ENCODE measurements around the gene RNF11. TPM values are rescaled to one million over a fixed set of nuclear protein-coding genes. Genes with fewer than 3 reads are reported as not detected.

RNF11 gene
- total RNA-seq, 6 experiments from 2014 or later = 114 to 147 (median 128) TPM

DNA sequence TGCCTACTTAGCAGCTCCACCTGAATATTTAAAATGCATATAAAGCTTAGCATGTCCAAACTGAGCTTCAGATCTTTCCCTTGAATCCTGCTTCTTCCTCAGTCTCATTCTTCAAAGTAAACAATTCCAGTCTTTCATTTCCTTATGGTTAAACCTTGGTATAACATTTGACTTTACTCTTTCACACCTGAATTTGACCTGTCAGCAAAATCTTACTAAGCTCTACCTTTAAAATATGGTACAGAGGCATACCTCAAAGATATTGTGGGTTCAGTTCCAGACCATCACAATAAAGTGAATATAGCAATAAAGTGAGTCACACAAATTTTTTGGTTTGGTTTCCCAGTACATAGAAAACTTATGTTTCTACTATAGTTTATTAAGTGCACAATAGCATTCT is 42.5 kb upstream of the RNF11 start:
- Mint-ChIP-seq H3K4me1 (ENCODE audit: low read depth) (peaks cover 8% of the 10 kb centered on the region), H3K9me3 (no peaks in the 10 kb centered on the region), H3K36me3 (ENCODE audit: low read depth) (no peaks in the 10 kb centered on the region), H3K27ac (no peak overlapping the region), H3K27me3 (ENCODE audit: insufficient read depth) (peaks cover 3% of the 10 kb centered on the region; the same call in 1 of the 2 replicates), H3K4me3 (no peak overlapping the region)
- DNase-seq = no peak
- TF ChIP-seq, protein P1, sequence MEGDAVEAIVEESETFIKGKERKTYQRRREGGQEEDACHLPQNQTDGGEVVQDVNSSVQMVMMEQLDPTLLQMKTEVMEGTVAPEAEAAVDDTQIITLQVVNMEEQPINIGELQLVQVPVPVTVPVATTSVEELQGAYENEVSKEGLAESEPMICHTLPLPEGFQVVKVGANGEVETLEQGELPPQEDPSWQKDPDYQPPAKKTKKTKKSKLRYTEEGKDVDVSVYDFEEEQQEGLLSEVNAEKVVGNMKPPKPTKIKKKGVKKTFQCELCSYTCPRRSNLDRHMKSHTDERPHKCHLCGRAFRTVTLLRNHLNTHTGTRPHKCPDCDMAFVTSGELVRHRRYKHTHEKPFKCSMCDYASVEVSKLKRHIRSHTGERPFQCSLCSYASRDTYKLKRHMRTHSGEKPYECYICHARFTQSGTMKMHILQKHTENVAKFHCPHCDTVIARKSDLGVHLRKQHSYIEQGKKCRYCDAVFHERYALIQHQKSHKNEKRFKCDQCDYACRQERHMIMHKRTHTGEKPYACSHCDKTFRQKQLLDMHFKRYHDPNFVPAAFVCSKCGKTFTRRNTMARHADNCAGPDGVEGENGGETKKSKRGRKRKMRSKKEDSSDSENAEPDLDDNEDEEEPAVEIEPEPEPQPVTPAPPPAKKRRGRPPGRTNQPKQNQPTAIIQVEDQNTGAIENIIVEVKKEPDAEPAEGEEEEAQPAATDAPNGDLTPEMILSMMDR (IDR thresholded peaks at IDR 0.05) = no peak

- DNase-seq = no peak
Observed at GRCh38 chr1:51203121-51203873, 32.8 kb upstream of the RNF11 start.

DNA sequence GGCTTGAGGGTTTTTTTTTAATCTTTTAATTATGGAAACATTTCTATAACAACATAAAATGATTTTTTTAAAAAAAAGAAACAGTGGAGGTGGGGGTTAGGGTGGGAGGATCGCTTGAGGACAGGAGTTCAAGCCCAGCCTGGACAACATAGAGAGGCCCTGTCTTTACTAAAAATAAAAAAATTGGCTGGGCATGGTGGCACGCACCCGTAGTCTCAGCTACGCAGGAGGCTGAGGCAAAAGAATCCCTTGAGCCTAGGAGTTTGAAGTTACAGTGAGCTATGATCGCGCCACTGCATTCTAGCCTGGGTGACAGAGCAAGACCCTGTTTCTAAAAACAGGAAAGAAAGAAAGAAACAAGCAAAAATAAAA is 32.2 kb upstream of the RNF11 start:
- Mint-ChIP-seq H3K36me3 (ENCODE audit: low read depth) (no peaks in the 10 kb centered on the region), H3K27me3 (ENCODE audit: insufficient read depth) (0 out of 2 replicates have a peak, but pooled peaks cover 2% of the 10 kb centered on the region), H3K9me3 (no peaks in the 10 kb centered on the region), H3K4me1 (ENCODE audit: low read depth) (no peaks in the 10 kb centered on the region), H3K27ac (no peak overlapping the region), H3K4me3 (no peak overlapping the region)
- TF ChIP-seq, protein P1 (IDR thresholded peaks at IDR 0.05) = no peak
- no peak for DNase-seq

More at GRCh38 chr1:51203121-51203873, 32.8 kb upstream of the RNF11 start:
- H3K27me3 Mint-ChIP-seq (ENCODE audit: insufficient read depth) = 0 out of 2 replicates have a peak, but pooled peaks cover 2% of the 10 kb centered on the region
- no peaks in the 10 kb centered on the region for H3K4me1 Mint-ChIP-seq (ENCODE audit: low read depth)
- no peaks in the 10 kb centered on the region for H3K36me3 Mint-ChIP-seq (ENCODE audit: low read depth)
- no peak overlapping the region for H3K4me3 Mint-ChIP-seq
- no peak overlapping the region for H3K27ac Mint-ChIP-seq
- no peaks in the 10 kb centered on the region for H3K9me3 Mint-ChIP-seq
- TF ChIP-seq, protein P1 (IDR thresholded peaks at IDR 0.05) = no peak

DNA sequence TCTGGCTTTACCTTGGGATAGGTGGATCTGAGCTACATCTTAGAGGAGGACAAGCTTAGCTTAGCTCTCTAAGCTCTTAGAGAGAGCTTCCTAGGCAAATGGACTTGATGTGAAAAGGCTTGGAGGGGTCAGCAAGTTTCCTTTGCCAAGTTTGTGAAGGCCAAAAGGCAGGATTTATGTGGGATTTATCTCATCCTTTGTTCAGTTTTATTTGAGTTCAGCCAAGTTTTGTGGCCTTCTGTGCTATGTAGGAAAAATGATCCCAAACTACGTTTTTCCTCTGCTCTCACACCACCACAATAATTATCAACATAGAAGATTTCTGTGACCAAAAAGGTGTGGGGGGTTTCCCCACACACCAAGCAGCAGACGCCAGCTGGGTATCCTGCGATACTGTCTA is 26.0 kb upstream of the RNF11 start:
- Mint-ChIP-seq H3K27me3 (ENCODE audit: insufficient read depth) (0 out of 2 replicates have a peak, but pooled peaks cover 2% of the 10 kb centered on the region), H3K36me3 (ENCODE audit: low read depth) (no peaks in the 10 kb centered on the region), H3K27ac (no peak overlapping the region), H3K9me3 (no peaks in the 10 kb centered on the region), H3K4me1 (ENCODE audit: low read depth) (peaks cover 11% of the 10 kb centered on the region), H3K4me3 (no peak overlapping the region)
- TF ChIP-seq, protein P1 (IDR thresholded peaks at IDR 0.05) = no peak
- no peak for DNase-seq

DNA sequence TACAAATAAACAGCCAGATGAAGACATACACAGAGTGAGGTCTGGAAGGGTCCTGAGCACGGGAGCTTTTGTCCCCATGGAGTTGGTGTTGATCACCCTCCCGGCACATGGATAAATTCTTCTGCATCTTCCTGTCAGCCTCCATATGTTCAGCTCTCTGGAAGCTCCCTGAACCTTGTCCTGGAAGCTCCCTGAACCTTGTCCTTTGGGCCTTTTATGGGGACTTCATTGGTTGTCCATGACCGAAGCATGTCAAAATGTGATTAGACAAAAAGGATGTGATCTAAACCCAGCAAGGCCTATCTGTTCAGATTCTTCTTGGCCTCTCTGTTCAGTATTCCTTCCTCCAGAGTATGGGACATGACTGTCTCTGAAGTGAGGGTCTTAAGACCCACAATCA is 25.4 kb upstream of the RNF11 start:
- TF ChIP-seq, protein P1 (IDR thresholded peaks at IDR 0.05) = no peak
- H3K9me3 Mint-ChIP-seq = no peaks in the 10 kb centered on the region
- peaks cover 17% of the 10 kb centered on the region for H3K4me1 Mint-ChIP-seq (ENCODE audit: low read depth)
- H3K36me3 Mint-ChIP-seq (ENCODE audit: low read depth) = no peaks in the 10 kb centered on the region
- no peak for DNase-seq
- no peak overlapping the region for H3K27ac Mint-ChIP-seq
- 0 out of 2 replicates have a peak, but pooled peaks cover 2% of the 10 kb centered on the region for H3K27me3 Mint-ChIP-seq (ENCODE audit: insufficient read depth)
- H3K4me3 Mint-ChIP-seq = no peak overlapping the region
